ENCODE results near the gene STAMBPL1.

STAMBPL1 gene

GRCh38 chr10:88857831-88858230, 22.2 kb upstream of the STAMBPL1 start:
- no peak for DNase-seq (ENCODE audit: low spot score)

GRCh38 chr10:88858491-88858890, 21.6 kb upstream of the STAMBPL1 start:
- peak; percentile 54 for DNase-seq (ENCODE audit: low spot score)

GRCh38 chr10:88861036-88861435, 19.0 kb upstream of the STAMBPL1 start:
- DNase-seq (ENCODE audit: low spot score): no peak

GRCh38 chr10:88865281-88865876, 14.7 kb upstream of the STAMBPL1 start:
- DNase-seq (ENCODE audit: low spot score): no peak

- DNase-seq (ENCODE audit: low spot score): no peak
Measured at GRCh38 chr10:88866454-88866853, 13.6 kb upstream of the STAMBPL1 start.

- no peak for DNase-seq (ENCODE audit: low spot score)
Measured at GRCh38 chr10:88870089-88870488, 10.0 kb upstream of the STAMBPL1 start.

- DNase-seq (ENCODE audit: low spot score): no peak
Measured at GRCh38 chr10:88873757-88874156, 6.3 kb upstream of the STAMBPL1 start.

GRCh38 chr10:88874281-88874680, 5.8 kb upstream of the STAMBPL1 start:
- no peak for DNase-seq (ENCODE audit: low spot score)

GRCh38 chr10:88875081-88875480, 5.0 kb upstream of the STAMBPL1 start:
- DNase-seq (ENCODE audit: low spot score): no peak

- DNase-seq (ENCODE audit: low spot score): no peak
Measured at GRCh38 chr10:88877298-88877697, 2.7 kb upstream of the STAMBPL1 start.

GRCh38 chr10:88880282-88881076, 434 bp downstream of the STAMBPL1 start:
- DNase-seq (ENCODE audit: low spot score): peak; percentile 81

- no peak for DNase-seq (ENCODE audit: low spot score)
Measured at GRCh38 chr10:88881320-88881719, 1.3 kb downstream of the STAMBPL1 start.

GRCh38 chr10:88881922-88882645, 2.0 kb downstream of the STAMBPL1 start:
- no peak for DNase-seq (ENCODE audit: low spot score)

- peak; percentile 77 for DNase-seq (ENCODE audit: low spot score)
Measured at GRCh38 chr10:88882646-88883447, 2.8 kb downstream of the STAMBPL1 start.

- DNase-seq (ENCODE audit: low spot score): no peak
Measured at GRCh38 chr10:88883448-88883809, 3.4 kb downstream of the STAMBPL1 start.

GRCh38 chr10:88886557-88886956, 6.5 kb downstream of the STAMBPL1 start:
- no peak for DNase-seq (ENCODE audit: low spot score)

GRCh38 chr10:88888810-88889445, 8.9 kb downstream of the STAMBPL1 start:
- DNase-seq (ENCODE audit: low spot score): no peak

- DNase-seq (ENCODE audit: low spot score): no peak
Measured at GRCh38 chr10:88889559-88890337, 9.7 kb downstream of the STAMBPL1 start.

GRCh38 chr10:88890681-88891381, 10.8 kb downstream of the STAMBPL1 start:
- no peak for DNase-seq (ENCODE audit: low spot score)

GRCh38 chr10:88892222-88892967, 12.3 kb downstream of the STAMBPL1 start:
- DNase-seq (ENCODE audit: low spot score): no peak

All from LoVo (cell line).